HepG2 (cell line): ENCODE results near the gene HDLBP.

Experiments
- CTCF ChIP-seq: sonication (generic); formaldehyde crosslinking; IDR thresholded peaks from 2 replicates; pipeline ENCODE4 v1.5.0; 2020; ENCODE audit warnings: mild to moderate bottlenecking, missing genetic modification reagents, moderate library complexity
- EP300 ChIP-seq, 3 experiments: sonication (generic) in 1 of 3; formaldehyde crosslinking in 1 of 3; IDR thresholded peaks; 2 replicates each; pipeline versions ENCODE4 v1.5.1 to v1.6.1; 2011 to 2020; ENCODE audit warnings: low read depth in 2 of 3, low read length in 2 of 3, borderline replicate concordance in 1 of 3, improper control_type of control experiment in 1 of 3, mild to moderate bottlenecking in 1 of 3, missing genetic modification reagents in 1 of 3, moderate library complexity in 1 of 3
- MYNN ChIP-seq: sonication (generic); formaldehyde crosslinking; IDR thresholded peaks from 2 replicates; pipeline ENCODE4 v1.4.0; 2020; ENCODE audit warnings: mild to moderate bottlenecking, low read depth, missing genetic modification reagents
- TFAP4 ChIP-seq: sonication (generic); IDR thresholded peaks from 2 replicates; pipeline ENCODE4 v1.6.1; 2016; ENCODE audit warnings: low read depth, borderline replicate concordance
- ZBTB33 ChIP-seq: sonication (generic); formaldehyde crosslinking; IDR thresholded peaks from 2 replicates; pipeline ENCODE4 v1.4.0; 2020; ENCODE audit warnings: missing genetic modification reagents
- ZFP41 ChIP-seq: sonication (generic); formaldehyde crosslinking; IDR thresholded peaks from 2 replicates; pipeline ENCODE4 v1.4.0; 2020; ENCODE audit warnings: mild to moderate bottlenecking, missing genetic modification reagents, borderline replicate concordance

GRCh38 chr2:241224851-241225438 lies 90.5 kb downstream of the HDLBP start:
- TF ChIP-seq EP300 (IDR thresholded peaks at IDR 0.05; ENCODE audit: low read depth in 2 of 2, low read length in 2 of 2) (0 out of 4 replicates have a peak, but pooled peaks of 1 of the 2 experiments have one; percentile 49), EP300 (CRISPR knock-in tag; IDR thresholded peaks at IDR 0.05; ENCODE audit: borderline replicate concordance) (no peak), ZBTB33 (CRISPR knock-in tag) (no peak), ZFP41 (CRISPR knock-in tag) (no peak), CTCF (CRISPR knock-in tag) (no peak), TFAP4 (no peak), MYNN (CRISPR knock-in tag) (no peak)
